Liver (tissue), 9 donors: ENCODE results near the gene ITGB6. TPM values are rescaled to one million over a fixed set of nuclear protein-coding genes. Genes with fewer than 3 reads are reported as not detected.

ENCODE experiments used
- DNase-seq: peaks from one replicate; pipeline ENCODE4 v3.0.0-alpha.2; 2017; ENCODE audit warnings: low spot score
- H3K27ac ChIP-seq, 2 donors: one replicate each; pipeline ENCODE4 v1.7.0; 2013; ENCODE audit warnings: inconsistent platforms in 2 of 2, low read length in 2 of 2, control low read depth in 1 of 2, low read depth in 1 of 2, mild to moderate bottlenecking in 1 of 2
- H3K27me3 ChIP-seq, 4 donors: one replicate each; pipeline versions ENCODE4 v1.6.1 to v1.7.0; 2013; ENCODE audit warnings: low read length in 3 of 4, inconsistent platforms in 1 of 4, mild to moderate bottlenecking in 1 of 4, moderate library complexity in 1 of 4; ENCODE audit not compliant: control insufficient read depth in 4 of 4, insufficient read depth in 4 of 4
- H3K36me3 ChIP-seq, 4 donors: one replicate each; pipeline versions ENCODE4 v1.6.1 to v1.7.0; 2013; ENCODE audit warnings: low read length in 3 of 4, mild to moderate bottlenecking in 3 of 4, low read depth in 1 of 4, moderate library complexity in 1 of 4; ENCODE audit not compliant: control insufficient read depth in 4 of 4, insufficient read depth in 3 of 4
- H3K4me1 ChIP-seq, 4 donors: one replicate each; pipeline versions ENCODE4 v1.6.1 to v1.7.0; 2013; ENCODE audit warnings: low read length in 3 of 4, mild to moderate bottlenecking in 3 of 4, moderate library complexity in 1 of 4; ENCODE audit not compliant: control insufficient read depth in 4 of 4, insufficient read depth in 4 of 4
- H3K4me3 ChIP-seq, 3 donors: one replicate each; pipeline versions ENCODE4 v1.6.1 to v1.7.0; 2013; ENCODE audit warnings: low read length in 3 of 3, control low read depth in 1 of 3, low read depth in 1 of 3, mild to moderate bottlenecking in 1 of 3
- H3K9ac ChIP-seq, 2 donors: one replicate each; pipeline ENCODE4 v1.7.0; 2013; ENCODE audit warnings: low read length in 2 of 2, mild to moderate bottlenecking in 2 of 2, moderate library complexity in 2 of 2, control low read depth in 1 of 2, low read depth in 1 of 2
- H3K9me3 ChIP-seq, 4 donors: one replicate each; pipeline versions ENCODE4 v1.6.1 to v1.7.0; 2013; ENCODE audit warnings: low read length in 3 of 4; ENCODE audit not compliant: control insufficient read depth in 4 of 4
- EGR1 ChIP-seq, 2 donors: IDR thresholded peaks; 2 replicates each; pipeline ENCODE4 v1.6.1; 2016 to 2018; ENCODE audit warnings: antibody characterized with exemption in 2 of 2, low read depth in 2 of 2
- FOXA1 ChIP-seq: IDR thresholded peaks from 2 replicates; pipeline ENCODE4 v1.6.1; 2016; ENCODE audit warnings: antibody characterized with exemption
- FOXA2 ChIP-seq: IDR thresholded peaks from 2 replicates; pipeline ENCODE4 v1.6.1; 2016; ENCODE audit warnings: antibody characterized with exemption
- HNF4A ChIP-seq, 2 donors: conservative IDR thresholded peaks; 2 replicates each; pipeline ENCODE4 v1.6.1; 2016; ENCODE audit warnings: antibody characterized with exemption in 2 of 2, mild to moderate bottlenecking in 2 of 2
- HNF4G ChIP-seq: IDR thresholded peaks from 2 replicates; pipeline ENCODE4 v1.6.1; 2016; ENCODE audit warnings: antibody characterized with exemption
- JUND ChIP-seq, 2 donors: IDR thresholded peaks; 2 replicates each; pipeline ENCODE4 v1.6.1; 2016; ENCODE audit warnings: antibody characterized with exemption in 2 of 2
- RXRA ChIP-seq, 2 donors: IDR thresholded peaks; 2 replicates each; pipeline ENCODE4 v1.6.1; 2017 to 2018; ENCODE audit warnings: antibody characterized with exemption in 2 of 2, mild to moderate bottlenecking in 1 of 2
- SP1 ChIP-seq: IDR thresholded peaks from 2 replicates; pipeline ENCODE4 v1.6.1; 2018; ENCODE audit warnings: antibody characterized with exemption, mild to moderate bottlenecking
- TAF1 ChIP-seq: conservative IDR thresholded peaks from 2 replicates; pipeline ENCODE4 v1.6.1; 2016; ENCODE audit warnings: antibody characterized with exemption, mild to moderate bottlenecking
- WGBS: extraction: QIAGEN DNeasy Blood & Tissue Kit; methylation state at CpG from one replicate; pipeline ENCODE4 v1.1.7; 2013; 5-methylcytosine and 5-hydroxymethylcytosine counted together
- polyA plus RNA-seq, 2 donors: library from polyadenylated mRNA; stranded (reverse) in 1 of 2; unstranded in 1 of 2; fragments of 200-250 nt in 1 of 2; fragments of >200 nt in 1 of 2; fragmentation: Nextera tagmentation in 1 of 2; extraction: Ambion mirVana in 1 of 2; gene quantifications; one replicate each; pipeline versions ENCODE4 v1.2.1 to v1.2.3, GENCODE V29; 2013 to 2015
- total RNA-seq, 2 donors: library from RNA; depleted of rRNA; stranded (reverse); fragments of >200 nt; gene quantifications; one replicate each; pipeline ENCODE4 v1.2.3, GENCODE V29; 2014
- TF ChIP-seq, protein P1 (sequence below): IDR thresholded peaks from 2 replicates; pipeline ENCODE4 v1.6.1; 2016; ENCODE audit warnings: antibody characterized with exemption
- TF ChIP-seq, protein P2 (sequence below): fragments of 150-350 bp; IDR thresholded peaks from 2 replicates; pipeline ENCODE4 v1.5.1; 2017; ENCODE audit warnings: improper control_type of control experiment, low read depth, low read length; ENCODE audit not compliant: missing input control
- TF ChIP-seq, protein P3 (sequence below): IDR thresholded peaks from 2 replicates; pipeline ENCODE4 v1.6.1; 2016; ENCODE audit warnings: antibody characterized with exemption
- TF ChIP-seq, protein P4 (sequence below): IDR thresholded peaks from 2 replicates; pipeline ENCODE4 v1.6.1; 2016; ENCODE audit warnings: antibody characterized with exemption
- TF ChIP-seq, protein P5 (sequence below): IDR thresholded peaks from 2 replicates; pipeline ENCODE4 v1.6.1; 2016; ENCODE audit warnings: antibody characterized with exemption, mild to moderate bottlenecking
- donor health status: healthy.
- donor health status: healthy.
- donor health status: healthy.
- donor health status: healthy.
- donor health status: healthy.

ITGB6 gene
- total and polyA plus RNA-seq, 4 donors, result 0.03 to 0.10 (median 0.08) TPM; not detected in 1

DNA sequence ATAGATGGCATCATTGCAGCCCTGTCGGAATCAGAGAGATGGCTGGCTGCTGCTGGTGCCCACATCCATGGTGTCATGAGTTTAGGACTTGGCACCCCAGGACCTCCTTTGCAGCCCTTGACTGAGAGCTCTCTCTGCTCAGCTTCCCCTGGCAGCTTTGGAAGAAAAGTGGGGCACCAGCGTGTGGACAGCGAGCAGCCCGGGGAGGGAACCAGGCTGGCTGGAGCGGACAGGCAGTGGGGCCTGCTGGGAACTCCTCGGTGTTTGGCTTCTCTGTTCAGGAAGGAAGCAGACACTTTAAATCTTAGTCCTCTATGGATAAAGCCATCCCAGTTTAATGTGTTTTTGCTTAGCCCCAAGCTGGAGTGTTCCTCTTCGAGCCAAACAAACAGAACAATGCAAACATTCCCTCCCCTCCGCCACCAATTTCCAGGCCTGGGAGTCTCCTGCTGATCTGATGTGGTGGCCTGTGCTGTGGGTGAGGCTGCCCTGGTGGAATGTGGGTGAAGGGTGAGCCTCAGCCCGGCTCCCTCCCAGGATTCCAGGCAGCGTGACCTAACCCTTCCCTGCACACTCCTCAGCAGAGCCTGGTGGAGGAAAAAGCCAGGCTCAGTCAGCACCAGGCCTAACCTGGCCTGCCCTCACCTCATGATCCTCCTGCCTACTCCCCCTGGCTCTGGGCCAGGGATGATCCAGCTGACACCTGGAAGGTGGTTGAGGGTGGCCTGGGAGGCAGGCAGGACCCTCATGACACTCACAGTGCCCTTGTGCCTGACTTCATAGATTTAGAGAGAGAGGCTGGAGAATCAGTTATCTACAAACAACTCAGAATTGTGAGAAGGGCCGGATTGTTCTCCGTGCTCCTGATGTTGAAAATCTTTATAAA lies 21.6 kb upstream of the ITGB6 start:
- H3K4me3 ChIP-seq, result no peak overlapping the region
- H3K36me3 ChIP-seq, result no peaks in the 10 kb centered on the region
- H3K27ac ChIP-seq, result no peak overlapping the region
- no peak overlapping the region for H3K9ac ChIP-seq
- DNase-seq, result peak; percentile 46
- H3K9me3 ChIP-seq, result peaks cover 0 to 3% (median 0%) of the 10 kb centered on the region in 4 donors
- peak; percentile 76 for TF ChIP-seq SP1
- TF ChIP-seq, protein P1, sequence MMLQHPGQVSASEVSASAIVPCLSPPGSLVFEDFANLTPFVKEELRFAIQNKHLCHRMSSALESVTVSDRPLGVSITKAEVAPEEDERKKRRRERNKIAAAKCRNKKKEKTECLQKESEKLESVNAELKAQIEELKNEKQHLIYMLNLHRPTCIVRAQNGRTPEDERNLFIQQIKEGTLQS, result no peak
- no peak for TF ChIP-seq HNF4A (conservative IDR thresholded peaks at IDR 0.05)
- TF ChIP-seq JUND (IDR thresholded peaks at IDR 0.05), result no peak
- TF ChIP-seq, protein P2, sequence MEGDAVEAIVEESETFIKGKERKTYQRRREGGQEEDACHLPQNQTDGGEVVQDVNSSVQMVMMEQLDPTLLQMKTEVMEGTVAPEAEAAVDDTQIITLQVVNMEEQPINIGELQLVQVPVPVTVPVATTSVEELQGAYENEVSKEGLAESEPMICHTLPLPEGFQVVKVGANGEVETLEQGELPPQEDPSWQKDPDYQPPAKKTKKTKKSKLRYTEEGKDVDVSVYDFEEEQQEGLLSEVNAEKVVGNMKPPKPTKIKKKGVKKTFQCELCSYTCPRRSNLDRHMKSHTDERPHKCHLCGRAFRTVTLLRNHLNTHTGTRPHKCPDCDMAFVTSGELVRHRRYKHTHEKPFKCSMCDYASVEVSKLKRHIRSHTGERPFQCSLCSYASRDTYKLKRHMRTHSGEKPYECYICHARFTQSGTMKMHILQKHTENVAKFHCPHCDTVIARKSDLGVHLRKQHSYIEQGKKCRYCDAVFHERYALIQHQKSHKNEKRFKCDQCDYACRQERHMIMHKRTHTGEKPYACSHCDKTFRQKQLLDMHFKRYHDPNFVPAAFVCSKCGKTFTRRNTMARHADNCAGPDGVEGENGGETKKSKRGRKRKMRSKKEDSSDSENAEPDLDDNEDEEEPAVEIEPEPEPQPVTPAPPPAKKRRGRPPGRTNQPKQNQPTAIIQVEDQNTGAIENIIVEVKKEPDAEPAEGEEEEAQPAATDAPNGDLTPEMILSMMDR, result no peak
- TF ChIP-seq, protein P3, sequence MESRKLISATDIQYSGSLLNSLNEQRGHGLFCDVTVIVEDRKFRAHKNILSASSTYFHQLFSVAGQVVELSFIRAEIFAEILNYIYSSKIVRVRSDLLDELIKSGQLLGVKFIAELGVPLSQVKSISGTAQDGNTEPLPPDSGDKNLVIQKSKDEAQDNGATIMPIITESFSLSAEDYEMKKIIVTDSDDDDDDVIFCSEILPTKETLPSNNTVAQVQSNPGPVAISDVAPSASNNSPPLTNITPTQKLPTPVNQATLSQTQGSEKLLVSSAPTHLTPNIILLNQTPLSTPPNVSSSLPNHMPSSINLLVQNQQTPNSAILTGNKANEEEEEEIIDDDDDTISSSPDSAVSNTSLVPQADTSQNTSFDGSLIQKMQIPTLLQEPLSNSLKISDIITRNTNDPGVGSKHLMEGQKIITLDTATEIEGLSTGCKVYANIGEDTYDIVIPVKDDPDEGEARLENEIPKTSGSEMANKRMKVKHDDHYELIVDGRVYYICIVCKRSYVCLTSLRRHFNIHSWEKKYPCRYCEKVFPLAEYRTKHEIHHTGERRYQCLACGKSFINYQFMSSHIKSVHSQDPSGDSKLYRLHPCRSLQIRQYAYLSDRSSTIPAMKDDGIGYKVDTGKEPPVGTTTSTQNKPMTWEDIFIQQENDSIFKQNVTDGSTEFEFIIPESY, result no peak
- TF ChIP-seq TAF1, result no peak
- TF ChIP-seq HNF4G, result no peak
- TF ChIP-seq, protein P4, sequence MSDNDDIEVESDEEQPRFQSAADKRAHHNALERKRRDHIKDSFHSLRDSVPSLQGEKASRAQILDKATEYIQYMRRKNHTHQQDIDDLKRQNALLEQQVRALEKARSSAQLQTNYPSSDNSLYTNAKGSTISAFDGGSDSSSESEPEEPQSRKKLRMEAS, result no peak
- TF ChIP-seq RXRA (IDR thresholded peaks at IDR 0.05), result peak; percentile 38 to 55
- H3K27me3 ChIP-seq, result no peaks in the 10 kb centered on the region
- no peaks in the 10 kb centered on the region for H3K4me1 ChIP-seq
- WGBS, result 70% methylated on average over 12 of the region's 12 CpGs

DNA sequence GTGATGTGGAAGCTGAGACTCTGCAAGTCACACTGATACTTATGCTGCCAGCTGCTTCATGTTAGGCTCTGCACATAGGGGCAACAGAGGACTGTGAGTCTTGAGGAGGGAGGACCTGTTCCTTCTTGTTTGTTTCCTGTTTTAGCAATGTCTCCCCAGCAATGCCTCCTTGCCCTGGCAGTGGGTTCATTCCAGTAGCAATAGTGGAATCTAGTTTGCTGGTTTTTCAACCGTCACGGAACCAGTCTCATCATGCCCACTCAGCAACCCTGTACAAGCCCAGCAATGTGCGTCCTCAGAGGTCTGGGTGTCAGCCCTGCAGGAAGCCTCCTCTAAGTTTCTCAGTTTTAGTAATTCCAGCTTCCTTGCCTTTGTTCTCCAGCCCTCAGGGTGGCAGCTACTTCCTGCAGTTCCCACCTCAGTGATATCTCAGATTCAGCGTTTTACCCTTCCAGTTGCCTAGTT lies 20.5 kb upstream of the ITGB6 start:
- no peaks in the 10 kb centered on the region for H3K4me1 ChIP-seq
- H3K9me3 ChIP-seq, result peaks cover 0 to 3% (median 0%) of the 10 kb centered on the region in 4 donors
- WGBS, result 72% methylated on average over 4 of the region's 4 CpGs
- TF ChIP-seq, protein P5, sequence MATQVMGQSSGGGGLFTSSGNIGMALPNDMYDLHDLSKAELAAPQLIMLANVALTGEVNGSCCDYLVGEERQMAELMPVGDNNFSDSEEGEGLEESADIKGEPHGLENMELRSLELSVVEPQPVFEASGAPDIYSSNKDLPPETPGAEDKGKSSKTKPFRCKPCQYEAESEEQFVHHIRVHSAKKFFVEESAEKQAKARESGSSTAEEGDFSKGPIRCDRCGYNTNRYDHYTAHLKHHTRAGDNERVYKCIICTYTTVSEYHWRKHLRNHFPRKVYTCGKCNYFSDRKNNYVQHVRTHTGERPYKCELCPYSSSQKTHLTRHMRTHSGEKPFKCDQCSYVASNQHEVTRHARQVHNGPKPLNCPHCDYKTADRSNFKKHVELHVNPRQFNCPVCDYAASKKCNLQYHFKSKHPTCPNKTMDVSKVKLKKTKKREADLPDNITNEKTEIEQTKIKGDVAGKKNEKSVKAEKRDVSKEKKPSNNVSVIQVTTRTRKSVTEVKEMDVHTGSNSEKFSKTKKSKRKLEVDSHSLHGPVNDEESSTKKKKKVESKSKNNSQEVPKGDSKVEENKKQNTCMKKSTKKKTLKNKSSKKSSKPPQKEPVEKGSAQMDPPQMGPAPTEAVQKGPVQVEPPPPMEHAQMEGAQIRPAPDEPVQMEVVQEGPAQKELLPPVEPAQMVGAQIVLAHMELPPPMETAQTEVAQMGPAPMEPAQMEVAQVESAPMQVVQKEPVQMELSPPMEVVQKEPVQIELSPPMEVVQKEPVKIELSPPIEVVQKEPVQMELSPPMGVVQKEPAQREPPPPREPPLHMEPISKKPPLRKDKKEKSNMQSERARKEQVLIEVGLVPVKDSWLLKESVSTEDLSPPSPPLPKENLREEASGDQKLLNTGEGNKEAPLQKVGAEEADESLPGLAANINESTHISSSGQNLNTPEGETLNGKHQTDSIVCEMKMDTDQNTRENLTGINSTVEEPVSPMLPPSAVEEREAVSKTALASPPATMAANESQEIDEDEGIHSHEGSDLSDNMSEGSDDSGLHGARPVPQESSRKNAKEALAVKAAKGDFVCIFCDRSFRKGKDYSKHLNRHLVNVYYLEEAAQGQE, result no peak
- TF ChIP-seq JUND (IDR thresholded peaks at IDR 0.05), result no peak
- no peak for TF ChIP-seq FOXA2
- TF ChIP-seq RXRA (IDR thresholded peaks at IDR 0.05), result no peak
- no peak for TF ChIP-seq HNF4A (conservative IDR thresholded peaks at IDR 0.05)
- no peak for TF ChIP-seq FOXA1
- no peak for TF ChIP-seq EGR1 (IDR thresholded peaks at IDR 0.05; ENCODE audit: low read depth in 2 of 2)
- TF ChIP-seq HNF4G, result no peak
- TF ChIP-seq, protein P4, result no peak
- no peak overlapping the region for H3K27ac ChIP-seq
- H3K36me3 ChIP-seq, result no peaks in the 10 kb centered on the region
- no peak overlapping the region for H3K4me3 ChIP-seq
- no peak for DNase-seq
- H3K27me3 ChIP-seq, result no peaks in the 10 kb centered on the region
- H3K9ac ChIP-seq, result no peak overlapping the region
